ENCODE measurements around the gene TNFRSF25. TPM values are rescaled to one million over a fixed set of nuclear protein-coding genes. Genes with fewer than 3 reads are reported as not detected.

Gene TNFRSF25, protein sequence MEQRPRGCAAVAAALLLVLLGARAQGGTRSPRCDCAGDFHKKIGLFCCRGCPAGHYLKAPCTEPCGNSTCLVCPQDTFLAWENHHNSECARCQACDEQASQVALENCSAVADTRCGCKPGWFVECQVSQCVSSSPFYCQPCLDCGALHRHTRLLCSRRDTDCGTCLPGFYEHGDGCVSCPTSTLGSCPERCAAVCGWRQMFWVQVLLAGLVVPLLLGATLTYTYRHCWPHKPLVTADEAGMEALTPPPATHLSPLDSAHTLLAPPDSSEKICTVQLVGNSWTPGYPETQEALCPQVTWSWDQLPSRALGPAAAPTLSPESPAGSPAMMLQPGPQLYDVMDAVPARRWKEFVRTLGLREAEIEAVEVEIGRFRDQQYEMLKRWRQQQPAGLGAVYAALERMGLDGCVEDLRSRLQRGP
- total RNA-seq (2014; rRNA removed; shearing (Covaris generic)) = 0.10 and 0.81 TPM in 2 replicates

DNA sequence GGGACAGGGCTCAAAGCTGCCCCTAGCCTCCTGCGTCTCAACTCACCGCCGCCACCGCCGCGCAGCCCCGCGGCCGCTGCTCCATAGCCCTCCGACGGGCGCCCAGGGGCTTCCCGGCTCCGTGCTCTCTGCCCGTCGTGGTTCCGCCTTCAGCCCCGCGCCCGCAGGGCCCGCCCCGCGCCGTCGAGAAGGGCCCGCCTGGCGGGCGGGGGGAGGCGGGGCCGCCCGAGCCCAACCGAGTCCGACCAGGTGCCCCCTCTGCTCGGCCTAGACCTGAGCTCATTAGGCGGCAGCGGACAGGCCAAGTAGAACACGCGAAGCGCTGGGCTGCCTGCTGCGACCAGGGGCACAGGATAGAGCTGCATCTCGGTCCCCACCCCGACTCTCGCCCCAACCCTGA, at the start of gene TNFRSF25:
Gene TNFRSF25 (minus strand): TSS at position 151 of the 400 bp plus-strand sequence. CDS start 66 bp downstream, at position 85.
- DNase-seq (ENCODE audit: low spot score) = no peak

- no peak for DNase-seq (ENCODE audit: low spot score)
These were observed 49.8 kb upstream of the TNFRSF25 start for GRCh38 chr1:6515771-6516170.

DNA sequence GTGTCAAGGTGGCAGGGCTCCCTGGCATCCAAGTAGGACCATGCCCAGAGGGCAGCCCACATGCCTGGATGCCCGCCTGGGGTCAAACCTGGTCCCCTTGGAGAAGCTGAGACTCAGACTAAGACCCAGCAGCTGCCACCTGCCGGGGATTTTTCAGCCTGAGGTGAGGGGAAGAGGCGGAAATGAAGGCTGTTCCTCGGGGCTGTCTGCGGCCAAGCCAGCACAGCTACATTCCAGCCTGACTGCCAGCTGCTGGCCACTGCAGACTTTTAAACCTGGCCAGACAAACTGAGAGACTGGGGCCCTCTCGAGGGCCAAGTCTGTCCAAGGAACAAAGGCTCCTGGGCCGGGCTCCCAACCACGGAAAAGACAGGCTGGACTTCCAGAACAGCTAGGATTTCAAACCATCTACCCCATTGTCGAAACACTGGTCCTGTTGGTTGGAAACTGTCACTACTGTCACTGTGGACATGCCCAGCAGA, 47.4 kb upstream of the TNFRSF25 start:
- no peak for DNase-seq (ENCODE audit: low spot score)

GRCh38 chr1:6512908-6513280, 46.9 kb upstream of the TNFRSF25 start:
- DNase-seq (ENCODE audit: low spot score) = no peak

- DNase-seq (ENCODE audit: low spot score) = no peak
These were observed 46.4 kb upstream of the TNFRSF25 start for GRCh38 chr1:6512245-6512907.

DNA sequence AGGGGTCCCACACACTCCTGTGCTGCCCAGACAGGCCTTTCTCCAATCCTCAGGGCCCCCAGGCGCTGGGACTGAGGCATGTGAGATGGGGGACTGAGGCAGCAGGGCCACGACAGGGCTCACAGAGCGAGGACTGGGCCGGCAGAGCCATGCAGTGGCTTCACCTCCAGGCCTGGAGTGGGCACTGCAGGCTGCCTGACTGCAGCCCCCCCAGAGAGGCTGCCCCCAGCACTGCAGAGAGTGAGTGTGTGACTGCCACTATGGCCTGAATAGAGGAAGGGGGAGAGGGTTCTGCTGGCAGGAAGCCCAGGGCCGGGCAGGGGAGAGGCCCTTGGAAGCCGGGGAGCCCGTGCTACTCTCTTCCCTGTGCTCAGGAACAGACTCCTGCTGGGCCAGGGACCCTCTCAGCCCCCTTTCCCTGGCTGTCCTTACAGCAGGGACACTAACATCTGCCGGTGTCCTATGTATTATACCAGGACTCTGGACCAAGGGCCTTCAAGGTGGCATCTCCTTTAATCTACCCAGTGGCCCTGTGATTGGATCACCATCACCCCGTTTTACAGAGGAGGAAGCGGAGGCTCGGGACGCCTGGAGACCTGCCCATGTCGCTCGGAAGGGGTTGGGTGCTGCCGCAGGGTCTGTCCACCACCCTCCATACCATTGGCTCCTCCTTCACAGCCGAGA, 45.7 kb upstream of the TNFRSF25 start:
- DNase-seq (ENCODE audit: low spot score) = no peak

- no peak for DNase-seq (ENCODE audit: low spot score)
These were observed 45.1 kb upstream of the TNFRSF25 start for GRCh38 chr1:6511056-6511455.

DNA sequence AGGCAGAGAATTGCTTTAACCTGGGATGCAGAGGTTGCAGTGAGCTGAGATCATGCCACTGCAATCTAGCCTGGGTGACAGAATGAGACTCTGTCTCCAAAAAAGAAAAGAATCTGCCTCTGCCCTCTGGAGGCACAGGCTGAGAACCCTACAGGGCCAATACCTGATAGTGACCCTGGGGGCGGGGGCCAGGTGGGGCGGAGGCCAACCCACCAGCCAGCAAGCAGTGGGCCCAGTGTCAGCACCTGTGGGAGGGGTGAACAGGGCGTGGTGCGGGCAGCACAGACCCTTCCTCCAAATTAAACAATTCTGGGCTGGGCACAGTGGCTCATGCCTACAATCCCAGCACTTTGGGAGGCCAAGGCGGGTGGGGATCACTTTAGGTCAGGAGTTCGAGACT, 44.5 kb upstream of the TNFRSF25 start:
- DNase-seq (ENCODE audit: low spot score) = no peak

DNA sequence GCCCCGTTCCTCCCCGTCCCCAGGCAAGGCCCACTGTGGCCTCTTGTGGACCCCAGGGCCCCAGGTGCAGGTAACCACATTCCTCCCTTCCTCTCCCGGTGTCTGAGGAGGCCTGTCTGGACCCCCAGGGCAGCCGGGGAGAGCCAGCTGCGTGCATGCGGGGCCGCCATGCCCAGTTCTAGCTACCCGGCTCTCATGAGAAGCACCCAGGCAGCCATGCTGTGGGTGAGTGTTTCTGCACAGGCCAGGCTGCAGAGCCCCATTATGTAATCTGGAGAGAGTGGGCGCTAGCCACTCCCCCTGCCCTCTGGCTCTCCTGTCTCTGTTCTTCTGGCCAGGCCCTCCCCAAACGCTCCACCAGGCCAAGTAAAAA, 43.9 kb upstream of the TNFRSF25 start:
- DNase-seq (ENCODE audit: low spot score) = no peak

DNA sequence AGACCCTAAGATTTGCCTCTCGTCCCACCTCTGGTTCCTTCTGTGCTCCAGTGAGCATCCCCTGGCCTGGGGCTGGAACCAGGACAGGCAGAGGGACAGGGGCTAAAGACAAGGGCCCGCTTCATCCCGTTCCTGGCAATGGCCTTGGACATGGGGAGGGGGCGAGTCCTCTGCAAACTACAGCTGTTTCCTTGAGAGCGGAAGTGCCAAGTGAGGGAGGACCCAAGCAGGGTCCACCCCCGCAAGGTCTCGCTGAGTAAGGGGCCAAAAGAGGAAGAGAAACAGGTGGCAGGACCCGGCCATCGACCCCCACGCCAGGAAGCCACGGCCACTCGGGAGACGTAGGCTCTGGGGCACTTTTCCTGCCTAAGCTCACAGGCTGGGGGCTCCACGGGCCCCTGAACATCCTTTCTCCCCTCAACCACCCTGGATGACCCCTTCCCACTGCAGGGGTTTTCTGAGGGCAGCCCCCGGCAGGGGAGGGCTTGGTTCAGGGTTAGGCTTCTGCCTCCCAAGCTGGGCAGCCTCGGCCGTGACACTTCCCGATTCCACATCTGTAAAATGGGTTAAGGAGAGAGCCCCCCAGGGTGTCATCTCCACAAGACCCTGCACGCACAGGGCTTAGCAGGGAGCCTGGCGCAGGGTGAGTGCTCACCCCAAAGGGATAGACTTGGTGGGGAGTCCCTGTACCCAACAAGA, 43.4 kb upstream of the TNFRSF25 start:
- DNase-seq (ENCODE audit: low spot score) = no peak

- no peak for DNase-seq (ENCODE audit: low spot score)
These were observed 42.8 kb upstream of the TNFRSF25 start for GRCh38 chr1:6508816-6509189.

DNA sequence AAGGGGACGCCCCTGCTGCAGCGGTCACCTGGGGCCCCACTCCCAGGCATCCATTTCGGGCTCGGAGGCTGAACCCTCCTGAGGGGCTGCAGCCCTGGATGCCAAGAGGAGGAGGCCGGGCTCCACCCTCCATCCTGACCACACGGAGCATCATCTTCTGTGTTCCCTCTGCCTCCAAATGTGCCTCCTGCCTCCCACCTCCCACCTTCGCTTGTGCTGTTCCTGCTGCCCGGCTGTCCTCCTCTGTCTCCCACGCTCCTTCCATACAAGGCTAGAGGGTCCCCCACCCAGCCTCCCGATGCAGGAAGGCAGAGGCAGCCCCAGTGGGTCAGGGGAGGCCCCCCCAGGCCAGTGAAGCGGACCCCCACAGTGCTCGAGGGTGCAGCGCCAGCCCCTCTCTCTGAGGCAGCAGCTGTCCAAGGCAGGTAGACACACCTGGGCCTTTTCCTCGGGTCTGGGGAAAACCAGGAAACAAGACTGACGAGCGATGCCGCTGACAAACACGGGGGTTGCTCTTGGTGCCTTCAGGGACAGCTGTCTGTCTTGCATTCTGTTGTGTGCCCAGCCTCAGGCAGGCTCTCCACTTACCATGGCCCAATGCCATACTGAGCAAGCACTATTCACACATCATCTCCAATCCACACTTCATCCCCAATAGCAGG, 42.3 kb upstream of the TNFRSF25 start:
- DNase-seq (ENCODE audit: low spot score) = no peak

GRCh38 chr1:6507461-6507911, 41.5 kb upstream of the TNFRSF25 start:
- no peak for DNase-seq (ENCODE audit: low spot score)

- DNase-seq (ENCODE audit: low spot score) = no peak
These were observed 41.1 kb upstream of the TNFRSF25 start for GRCh38 chr1:6507037-6507428.

DNA sequence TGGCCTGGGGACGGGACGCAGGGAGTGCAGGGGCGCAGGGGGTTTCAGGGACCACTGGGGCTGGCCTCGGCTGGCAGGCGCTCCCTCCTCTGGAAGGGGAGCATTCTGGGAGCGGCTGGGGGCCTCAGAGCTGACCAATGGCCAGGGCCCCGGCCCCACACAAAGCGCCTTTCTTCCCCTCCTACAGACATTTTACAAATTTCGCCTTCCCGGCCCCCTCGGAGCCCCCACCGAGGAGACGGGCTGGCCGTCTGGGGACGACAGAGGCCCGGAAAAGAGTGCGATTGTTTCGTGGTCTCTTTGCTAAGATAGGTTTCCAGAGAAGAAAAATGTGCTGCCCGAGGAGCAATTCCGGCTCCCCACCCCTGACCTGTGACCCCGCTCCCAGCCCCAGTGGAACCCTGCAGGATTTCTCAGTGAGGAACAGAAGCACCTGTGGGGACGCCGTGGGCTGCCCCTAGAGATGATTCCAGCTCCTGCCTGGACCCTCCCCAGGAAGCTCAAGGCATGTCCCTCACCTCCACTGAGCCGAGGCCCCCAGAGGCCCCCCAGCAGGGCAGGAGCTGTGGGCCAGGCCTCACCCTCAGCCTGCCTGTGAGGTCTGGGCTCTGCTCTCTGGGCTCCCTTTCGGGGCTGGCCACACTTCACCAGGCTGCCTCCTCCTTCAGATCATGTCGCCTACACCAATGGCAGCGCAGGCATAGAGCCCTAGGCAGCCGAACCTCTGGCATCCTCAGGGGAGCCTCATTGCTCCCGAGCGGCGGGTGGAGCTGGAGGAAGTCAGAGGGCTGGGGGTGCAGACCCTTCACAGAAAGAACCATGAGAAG, 40.5 kb upstream of the TNFRSF25 start:
- no peak for DNase-seq (ENCODE audit: low spot score)

DNA sequence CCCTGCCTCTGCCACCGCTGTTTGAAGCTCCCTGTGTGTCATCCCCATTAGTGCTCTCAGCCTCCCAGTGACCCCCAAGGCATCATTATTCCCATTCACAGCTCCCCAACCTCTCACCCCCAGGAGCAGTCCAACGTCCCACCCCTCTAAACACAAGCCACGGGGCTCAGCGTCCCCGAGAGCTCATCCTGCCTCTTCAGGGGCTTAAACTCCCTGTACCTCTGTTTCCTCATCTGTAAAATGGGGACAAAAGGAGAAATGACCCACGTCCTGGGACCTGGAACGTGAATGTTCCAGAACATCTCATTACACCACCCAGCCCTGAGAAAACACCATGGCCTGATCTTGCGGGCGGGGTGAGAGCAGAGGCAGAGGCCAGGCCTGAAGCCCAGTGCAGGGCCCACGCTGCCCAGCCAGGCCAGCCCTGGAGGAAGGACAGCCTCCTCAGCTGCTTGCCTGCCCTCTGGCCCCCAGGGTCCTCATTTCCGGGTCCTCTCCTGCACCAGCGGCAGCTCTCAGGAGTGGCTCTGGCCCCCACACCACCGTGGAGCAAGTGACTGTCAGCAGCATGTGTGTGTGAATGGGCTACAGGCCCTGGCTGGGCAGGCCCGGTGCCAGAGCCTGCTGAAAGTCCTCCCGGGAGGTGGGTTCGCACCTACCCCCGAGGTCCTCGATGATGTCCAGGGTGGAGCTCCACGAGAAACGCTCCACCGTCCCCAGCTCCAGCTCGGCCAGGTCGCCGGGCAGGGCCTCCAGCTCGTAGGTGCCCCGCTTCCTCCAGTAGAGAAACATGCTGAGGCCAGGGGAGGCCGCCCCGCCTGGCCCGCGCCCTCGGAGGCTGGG, 39.6 kb upstream of the TNFRSF25 start:
- no peak for DNase-seq (ENCODE audit: low spot score)

GRCh38 chr1:6504887-6505286, 38.9 kb upstream of the TNFRSF25 start:
- DNase-seq (ENCODE audit: low spot score) = no peak

GRCh38 chr1:6503884-6504602, 38.1 kb upstream of the TNFRSF25 start:
- no peak for DNase-seq (ENCODE audit: low spot score)

All from H4 (cell line).